NCI-H2227 (cell line): ENCODE results near the gene RBM20.
"Not testable (repeated sequence)": the region's sequence is repeated elsewhere in the genome, so short reads cannot be mapped to it uniquely, and the experiment has no call there.

Experiments used
- DNase-seq: peaks from one replicate; lab custom pipeline; 2025; ENCODE audit not compliant: unreplicated experiment; lab: John Stamatoyannopoulos, UW

The RBM20 gene

GRCh38 chr10:110647136-110647430, 2.9 kb downstream of the RBM20 start:
- no peak for DNase-seq

GRCh38 chr10:110648692-110649346, 4.7 kb downstream of the RBM20 start:
- no peak for DNase-seq

GRCh38 chr10:110649347-110650264, 5.5 kb downstream of the RBM20 start:
- DNase-seq, result no peak

- DNase-seq, result no peak
Observed at GRCh38 chr10:110650265-110650668, 6.1 kb downstream of the RBM20 start.

- no peak for DNase-seq
Observed at GRCh38 chr10:110651044-110651958, 7.2 kb downstream of the RBM20 start.

GRCh38 chr10:110652475-110653118, 8.5 kb downstream of the RBM20 start:
- no peak for DNase-seq

- DNase-seq, result no peak
Observed at GRCh38 chr10:110655320-110655719, 11.2 kb downstream of the RBM20 start.

- DNase-seq, result no peak
Observed at GRCh38 chr10:110656612-110657011, 12.5 kb downstream of the RBM20 start.

GRCh38 chr10:110657973-110658691, 14.0 kb downstream of the RBM20 start:
- no peak for DNase-seq

- DNase-seq, result no peak
Observed at GRCh38 chr10:110659558-110659957, 15.4 kb downstream of the RBM20 start.

GRCh38 chr10:110660289-110660688, 16.2 kb downstream of the RBM20 start:
- DNase-seq, result peak; percentile 65

- no peak for DNase-seq
Observed at GRCh38 chr10:110661292-110661691, 17.2 kb downstream of the RBM20 start.

- DNase-seq, result no peak
Observed at GRCh38 chr10:110664483-110665420, 20.6 kb downstream of the RBM20 start.

GRCh38 chr10:110666259-110666658, 22.1 kb downstream of the RBM20 start:
- not testable (repeated sequence) for DNase-seq

GRCh38 chr10:110666673-110667072, 22.5 kb downstream of the RBM20 start:
- DNase-seq, result no peak

- DNase-seq, result no peak
Observed at GRCh38 chr10:110667620-110668343, 23.6 kb downstream of the RBM20 start.

- no peak for DNase-seq
Observed at GRCh38 chr10:110668443-110668842, 24.3 kb downstream of the RBM20 start.

GRCh38 chr10:110670335-110670734, 26.2 kb downstream of the RBM20 start:
- DNase-seq, result no peak
